Caco-2 (cell line): Measurements from ENCODE around the gene GNS. TPM values are rescaled to one million over a fixed set of nuclear protein-coding genes. Genes with fewer than 3 reads are reported as not detected.

ENCODE experiments used
- BruUV-seq: library from RNA; stranded (reverse); fragments of 400-500 nt; replicated peaks from 2 replicates; lab custom pipeline; 2021; lab: Mats Ljungman, UMichigan
- CTCF ChIA-PET: fragments of 300-600 bp; sonication (Branson Sonifier 250); formaldehyde crosslinking; loops from one replicate; lab custom pipeline; 2022; ENCODE audit warnings: antibody characterized with exemption; lab: Charles Lee
- POLR2A ChIA-PET: fragments of 300-600 bp; sonication (Branson Sonifier 250); formaldehyde crosslinking; loops from one replicate; lab custom pipeline; 2022; ENCODE audit warnings: antibody characterized with exemption; lab: Charles Lee
- DNase-seq, 2 experiments: peaks; one replicate each; pipeline versions ENCODE4 v3.0.0 to v3.0.0-alpha.2; 2020 to 2022
- H3K27me3 ChIP-seq: replicated peaks from 2 replicates; pipeline ENCODE4 v1.6.0; 2011; ENCODE audit warnings: low read length; ENCODE audit not compliant: control insufficient read depth, insufficient read depth
- H3K36me3 ChIP-seq: 2 replicates; pipeline ENCODE4 v1.5.1; 2011; ENCODE audit warnings: low read length; ENCODE audit not compliant: control insufficient read depth, insufficient read depth
- H3K4me1 ChIP-seq: fragments of 250-450 bp; sonication (Bioruptor Pico); 2 replicates; pipeline ENCODE4 v1.5.1; 2020; ENCODE audit warnings: mild to moderate bottlenecking
- H3K4me3 ChIP-seq: 2 replicates; pipeline ENCODE4 v1.5.1; 2011; ENCODE audit warnings: low read depth, mild to moderate bottlenecking, control low read depth, low read length
- H3K9me3 ChIP-seq: fragments of 250-450 bp; sonication (Bioruptor Pico); 2 replicates; pipeline ENCODE4 v1.5.1; 2020; ENCODE audit warnings: mild to moderate bottlenecking, moderate library complexity
- H3K27ac Mint-ChIP-seq: one replicate; pipeline ENCODE4 v1.8.0; 2022; ENCODE audit warnings: mixed read lengths; ENCODE audit not compliant: unreplicated experiment
- H3K27me3 Mint-ChIP-seq: one replicate; pipeline ENCODE4 v1.8.0; 2022; ENCODE audit warnings: mixed read lengths; ENCODE audit not compliant: insufficient read depth, unreplicated experiment
- H3K36me3 Mint-ChIP-seq: one replicate; pipeline ENCODE4 v1.8.0; 2022; ENCODE audit warnings: mild to moderate bottlenecking, mixed read lengths; ENCODE audit not compliant: insufficient read depth, unreplicated experiment
- H3K4me1 Mint-ChIP-seq: one replicate; pipeline ENCODE4 v1.8.0; 2022; ENCODE audit warnings: low read depth, mixed read lengths; ENCODE audit not compliant: unreplicated experiment
- H3K4me3 Mint-ChIP-seq: one replicate; pipeline ENCODE4 v1.8.0; 2022; ENCODE audit warnings: mild to moderate bottlenecking, moderate library complexity, mixed read lengths; ENCODE audit not compliant: unreplicated experiment
- H3K9me3 Mint-ChIP-seq: one replicate; pipeline ENCODE4 v1.8.0; 2022; ENCODE audit warnings: mixed read lengths; ENCODE audit not compliant: unreplicated experiment
- intact Hi-C: fragments of 100-400 bp; cut with micrococcal nuclease; formaldehyde crosslinking; loops from one replicate; pipeline ENCODE4 v1.10.0; 2022; ENCODE audit not compliant: unreplicated experiment
- total RNA-seq: library from RNA; stranded (reverse); gene quantifications from 2 replicates; pipeline ENCODE4 v1.2.3, GENCODE V29; 2022
- TF ChIP-seq, protein P1 (sequence below), 2 experiments: fragments of 200-600 bp in 1 of 2; IDR thresholded peaks; 1 replicate in 1 of 2; 2 replicates in 1 of 2; pipeline versions ENCODE4 v1.5.1 to v1.8.0; 2011 to 2022; ENCODE audit warnings: antibody characterized with exemption in 1 of 2, control low read depth in 1 of 2, inconsistent platforms in 1 of 2, low read depth in 1 of 2, low read length in 1 of 2, mild to moderate bottlenecking in 1 of 2, moderate library complexity in 1 of 2; ENCODE audit not compliant: insufficient read depth in 1 of 2, severe bottlenecking in 1 of 2, unreplicated experiment in 1 of 2

The GNS gene
- total RNA-seq, 1 experiment from 2014 or later = 75.1 TPM

DNA sequence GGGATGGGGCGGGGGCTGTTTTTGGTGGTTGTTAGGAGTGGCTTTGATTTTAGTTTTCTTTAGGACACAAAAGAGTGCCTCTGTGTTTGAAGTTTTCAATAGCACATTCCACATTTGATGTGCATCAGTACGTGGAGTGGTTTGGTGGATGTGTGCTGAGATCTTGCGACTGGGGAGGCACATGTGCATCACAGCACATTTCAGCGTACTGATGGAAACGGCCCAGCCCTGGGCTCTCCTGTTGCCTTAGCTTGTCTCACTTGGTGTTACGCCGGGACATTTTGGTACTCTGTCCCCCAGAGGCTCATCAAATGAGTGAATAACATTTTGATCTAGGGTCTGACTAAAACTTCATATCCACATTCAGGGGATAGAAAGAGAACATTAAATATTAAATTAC is 70.5 kb downstream of the GNS start:
- intact Hi-C loops = no loop called here
- Mint-ChIP-seq H3K9me3 (no peaks in the 10 kb centered on the region), H3K27ac (no peak overlapping the region), H3K36me3 (peaks cover 20% of the 10 kb centered on the region), H3K4me3 (no peak overlapping the region), H3K4me1 (peaks cover under 1% of the 10 kb centered on the region), H3K27me3 (no peaks in the 10 kb centered on the region)
- H3K27me3 ChIP-seq = no peaks in the 10 kb centered on the region
- no peaks in the 10 kb centered on the region for H3K9me3 ChIP-seq
- no peaks in the 10 kb centered on the region; the same call in 1 of the 2 replicates for H3K36me3 ChIP-seq
- H3K4me1 ChIP-seq = no peaks in the 10 kb centered on the region
- no peak overlapping the region for H3K4me3 ChIP-seq
- CTCF ChIA-PET = no interaction called here
- DNase-seq = no peak
- no TSS peak for BruUV-seq
- TF ChIP-seq, protein P1, sequence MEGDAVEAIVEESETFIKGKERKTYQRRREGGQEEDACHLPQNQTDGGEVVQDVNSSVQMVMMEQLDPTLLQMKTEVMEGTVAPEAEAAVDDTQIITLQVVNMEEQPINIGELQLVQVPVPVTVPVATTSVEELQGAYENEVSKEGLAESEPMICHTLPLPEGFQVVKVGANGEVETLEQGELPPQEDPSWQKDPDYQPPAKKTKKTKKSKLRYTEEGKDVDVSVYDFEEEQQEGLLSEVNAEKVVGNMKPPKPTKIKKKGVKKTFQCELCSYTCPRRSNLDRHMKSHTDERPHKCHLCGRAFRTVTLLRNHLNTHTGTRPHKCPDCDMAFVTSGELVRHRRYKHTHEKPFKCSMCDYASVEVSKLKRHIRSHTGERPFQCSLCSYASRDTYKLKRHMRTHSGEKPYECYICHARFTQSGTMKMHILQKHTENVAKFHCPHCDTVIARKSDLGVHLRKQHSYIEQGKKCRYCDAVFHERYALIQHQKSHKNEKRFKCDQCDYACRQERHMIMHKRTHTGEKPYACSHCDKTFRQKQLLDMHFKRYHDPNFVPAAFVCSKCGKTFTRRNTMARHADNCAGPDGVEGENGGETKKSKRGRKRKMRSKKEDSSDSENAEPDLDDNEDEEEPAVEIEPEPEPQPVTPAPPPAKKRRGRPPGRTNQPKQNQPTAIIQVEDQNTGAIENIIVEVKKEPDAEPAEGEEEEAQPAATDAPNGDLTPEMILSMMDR (IDR thresholded peaks at IDR 0.05; ENCODE audit: insufficient read depth in 1 of 2, low read depth in 1 of 2, low read length in 1 of 2, severe bottlenecking in 1 of 2, unreplicated experiment in 1 of 2) = no peak
- POLR2A ChIA-PET = no interaction called here

DNA sequence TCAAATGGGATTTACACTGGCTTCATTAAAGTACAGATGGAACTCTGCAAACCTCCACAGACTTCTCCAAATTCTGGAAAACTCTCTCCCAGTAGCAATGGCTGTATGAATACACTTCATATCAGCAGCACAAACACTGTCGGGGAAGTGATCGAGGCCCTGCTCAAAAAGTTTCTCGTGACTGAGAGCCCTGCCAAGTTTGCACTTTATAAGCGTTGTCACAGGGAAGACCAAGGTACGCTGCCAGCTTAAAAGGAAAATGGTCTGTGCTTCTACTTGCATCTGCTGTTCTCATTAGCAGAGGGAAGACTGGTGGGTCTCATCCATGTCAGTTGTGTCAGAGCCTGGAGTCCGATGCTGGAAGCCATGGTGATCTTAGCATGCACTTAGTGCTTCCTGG is 71.0 kb downstream of the GNS start:
- no peaks in the 10 kb centered on the region for H3K4me1 ChIP-seq
- no peaks in the 10 kb centered on the region for H3K9me3 ChIP-seq
- BruUV-seq = no TSS peak
- intact Hi-C loops = no loop called here
- Mint-ChIP-seq H3K27ac (no peak overlapping the region), H3K36me3 (peaks cover 23% of the 10 kb centered on the region), H3K4me3 (no peak overlapping the region), H3K9me3 (no peaks in the 10 kb centered on the region), H3K27me3 (no peaks in the 10 kb centered on the region), H3K4me1 (no peaks in the 10 kb centered on the region)
- no peaks in the 10 kb centered on the region for H3K27me3 ChIP-seq
- no peak for DNase-seq
- CTCF ChIA-PET = no interaction called here
- H3K4me3 ChIP-seq = no peak overlapping the region
- TF ChIP-seq, protein P1 (IDR thresholded peaks at IDR 0.05; ENCODE audit: insufficient read depth in 1 of 2, low read depth in 1 of 2, low read length in 1 of 2, severe bottlenecking in 1 of 2, unreplicated experiment in 1 of 2) = no peak
- POLR2A ChIA-PET = no interaction called here
- no peaks in the 10 kb centered on the region; the same call in 1 of the 2 replicates for H3K36me3 ChIP-seq

DNA sequence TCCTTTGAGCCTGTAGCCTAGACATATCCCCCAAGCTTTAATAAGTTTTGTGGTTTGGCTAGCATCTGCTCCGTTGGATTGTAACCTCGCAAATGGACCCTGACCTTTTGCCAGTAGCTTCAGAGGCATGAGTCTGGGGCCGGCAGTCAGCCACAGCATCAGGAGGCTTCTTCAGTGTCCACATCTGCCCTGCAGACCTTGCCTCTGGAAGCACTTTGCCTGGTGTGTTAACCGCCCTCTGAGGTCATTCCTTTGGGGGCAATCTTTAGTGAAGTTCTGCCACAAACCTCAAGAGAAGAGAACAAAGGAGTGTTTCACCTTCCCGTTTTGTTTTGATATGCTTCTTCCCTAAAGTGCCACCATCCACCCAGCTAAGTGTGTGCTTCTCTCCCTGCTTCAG is 71.4 kb downstream of the GNS start:
- H3K27ac Mint-ChIP-seq = no peak overlapping the region

More for the DNA sequence above, 71.4 kb downstream of the GNS start:
- no peaks in the 10 kb centered on the region for H3K27me3 Mint-ChIP-seq
- H3K36me3 ChIP-seq = no peaks in the 10 kb centered on the region; the same call in 1 of the 2 replicates
- intact Hi-C loops = no loop called here
- peaks cover 23% of the 10 kb centered on the region for H3K36me3 Mint-ChIP-seq
- ChIA-PET CTCF (no interaction called here), POLR2A (no interaction called here)
- no peaks in the 10 kb centered on the region for H3K27me3 ChIP-seq
- no peak for DNase-seq
- H3K9me3 ChIP-seq = no peaks in the 10 kb centered on the region
- H3K9me3 Mint-ChIP-seq = no peaks in the 10 kb centered on the region
- no peaks in the 10 kb centered on the region for H3K4me1 Mint-ChIP-seq
- TF ChIP-seq, protein P1 (IDR thresholded peaks at IDR 0.05; ENCODE audit: insufficient read depth in 1 of 2, low read depth in 1 of 2, low read length in 1 of 2, severe bottlenecking in 1 of 2, unreplicated experiment in 1 of 2) = no peak
- H3K4me3 Mint-ChIP-seq = no peak overlapping the region
- BruUV-seq = no TSS peak
- H3K4me3 ChIP-seq = no peak overlapping the region
- no peaks in the 10 kb centered on the region for H3K4me1 ChIP-seq
